Measurements from ENCODE around the gene MGST2. TPM values are rescaled to one million over a fixed set of nuclear protein-coding genes. Genes with fewer than 3 reads are reported as not detected.
A peak's percentile ranks its signal among the peaks of the same experiment; 100 is the strongest.

Gene MGST2
- total and polyA plus RNA-seq, 2 experiments from 2014 or later, result 82.4 to 97.9 TPM

DNA sequence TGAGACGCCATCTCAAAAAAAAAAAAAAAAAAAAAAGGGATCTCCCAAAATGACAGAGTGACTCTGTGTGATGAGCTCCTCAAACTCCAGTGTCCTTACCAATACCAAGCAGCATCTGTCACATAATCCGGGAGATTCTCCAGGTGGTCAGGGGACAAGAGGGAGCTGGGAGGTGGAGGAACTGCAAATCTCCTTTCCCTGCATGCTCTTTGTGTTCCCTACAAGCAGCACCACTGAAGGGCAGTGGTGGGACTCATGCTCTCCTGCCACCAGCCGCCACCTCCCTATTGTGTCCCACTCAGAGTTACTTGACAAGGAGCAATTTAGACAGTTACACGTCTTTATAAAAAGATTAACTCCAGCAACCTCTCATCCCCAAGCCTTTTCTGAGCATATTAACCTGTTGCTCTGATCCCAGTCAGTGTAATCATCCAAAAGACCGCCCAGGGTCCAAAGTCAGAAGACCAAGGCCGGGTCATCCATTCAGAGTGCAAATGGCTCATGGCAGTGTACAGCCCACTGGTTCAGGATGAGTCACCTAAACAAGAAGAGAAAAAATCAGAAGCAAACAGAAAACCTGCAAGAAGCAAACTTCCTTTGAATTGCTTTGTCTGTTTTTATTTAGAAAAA lies 23.6 kb downstream of the MGST2 start:
- WGBS (ENCODE audit: low lambda C conversion rate, missing lambda C conversion rate), result 77% methylated on average over 5 of the region's 6 CpGs
- Histone ChIP-seq H3K4me1 (ENCODE audit: insufficient read depth) (peaks cover 26% of the 10 kb centered on the region), H3K36me3 (replicated peaks; ENCODE audit: insufficient read depth, low read depth) (no peaks in the 10 kb centered on the region), H3K79me2 (peaks cover 39% of the 10 kb centered on the region), H4K20me1 (ENCODE audit: insufficient read depth, poor library complexity, severe bottlenecking) (no peaks in the 10 kb centered on the region), H3K27ac (peak overlapping the region; percentile 33), H3K9me3 (ENCODE audit: low read depth) (no peaks in the 10 kb centered on the region), H3K4me3 (no peak overlapping the region), H2AFZ (no peak overlapping the region), H3K9me2 (replicated peaks; ENCODE audit: insufficient read depth) (no peaks in the 10 kb centered on the region), H3K4me2 (peak overlapping the region; percentile 34), H3K27me3 (no peaks in the 10 kb centered on the region)
- DNase-seq (ENCODE audit: low spot score), result peak; percentile 74
- TF ChIP-seq EZH2phosphoT487 (IDR thresholded peaks at IDR 0.05; ENCODE audit: low read depth, severe bottlenecking, unreplicated experiment) (no peak), EZH2 (IDR thresholded peaks at IDR 0.05; ENCODE audit: borderline replicate concordance) (no peak)
- TF ChIP-seq, protein P1, sequence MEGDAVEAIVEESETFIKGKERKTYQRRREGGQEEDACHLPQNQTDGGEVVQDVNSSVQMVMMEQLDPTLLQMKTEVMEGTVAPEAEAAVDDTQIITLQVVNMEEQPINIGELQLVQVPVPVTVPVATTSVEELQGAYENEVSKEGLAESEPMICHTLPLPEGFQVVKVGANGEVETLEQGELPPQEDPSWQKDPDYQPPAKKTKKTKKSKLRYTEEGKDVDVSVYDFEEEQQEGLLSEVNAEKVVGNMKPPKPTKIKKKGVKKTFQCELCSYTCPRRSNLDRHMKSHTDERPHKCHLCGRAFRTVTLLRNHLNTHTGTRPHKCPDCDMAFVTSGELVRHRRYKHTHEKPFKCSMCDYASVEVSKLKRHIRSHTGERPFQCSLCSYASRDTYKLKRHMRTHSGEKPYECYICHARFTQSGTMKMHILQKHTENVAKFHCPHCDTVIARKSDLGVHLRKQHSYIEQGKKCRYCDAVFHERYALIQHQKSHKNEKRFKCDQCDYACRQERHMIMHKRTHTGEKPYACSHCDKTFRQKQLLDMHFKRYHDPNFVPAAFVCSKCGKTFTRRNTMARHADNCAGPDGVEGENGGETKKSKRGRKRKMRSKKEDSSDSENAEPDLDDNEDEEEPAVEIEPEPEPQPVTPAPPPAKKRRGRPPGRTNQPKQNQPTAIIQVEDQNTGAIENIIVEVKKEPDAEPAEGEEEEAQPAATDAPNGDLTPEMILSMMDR (IDR thresholded peaks at IDR 0.05; ENCODE audit: poor library complexity), result no peak

DNA sequence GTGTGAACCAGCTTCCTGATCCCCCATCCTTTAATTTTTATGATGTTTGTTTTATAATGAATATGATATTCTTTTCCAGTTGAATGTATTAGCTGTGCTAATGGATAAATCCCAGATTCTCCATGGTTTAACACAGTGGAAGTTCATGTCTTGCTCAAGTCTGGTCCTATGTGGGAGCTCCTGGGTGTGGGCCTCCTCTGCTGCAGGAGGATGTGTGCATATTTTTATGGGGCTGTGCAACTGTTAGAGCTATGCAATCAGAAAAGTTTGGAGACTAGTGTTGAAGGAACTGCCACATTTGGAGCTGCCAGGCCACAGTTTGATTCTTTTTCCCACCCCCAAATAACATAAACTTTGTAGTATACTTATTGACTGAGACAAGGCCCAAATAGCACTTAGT lies 24.8 kb downstream of the MGST2 start:
- no peak overlapping the region for H3K27ac ChIP-seq
- no peak for DNase-seq (ENCODE audit: low spot score)

DNA sequence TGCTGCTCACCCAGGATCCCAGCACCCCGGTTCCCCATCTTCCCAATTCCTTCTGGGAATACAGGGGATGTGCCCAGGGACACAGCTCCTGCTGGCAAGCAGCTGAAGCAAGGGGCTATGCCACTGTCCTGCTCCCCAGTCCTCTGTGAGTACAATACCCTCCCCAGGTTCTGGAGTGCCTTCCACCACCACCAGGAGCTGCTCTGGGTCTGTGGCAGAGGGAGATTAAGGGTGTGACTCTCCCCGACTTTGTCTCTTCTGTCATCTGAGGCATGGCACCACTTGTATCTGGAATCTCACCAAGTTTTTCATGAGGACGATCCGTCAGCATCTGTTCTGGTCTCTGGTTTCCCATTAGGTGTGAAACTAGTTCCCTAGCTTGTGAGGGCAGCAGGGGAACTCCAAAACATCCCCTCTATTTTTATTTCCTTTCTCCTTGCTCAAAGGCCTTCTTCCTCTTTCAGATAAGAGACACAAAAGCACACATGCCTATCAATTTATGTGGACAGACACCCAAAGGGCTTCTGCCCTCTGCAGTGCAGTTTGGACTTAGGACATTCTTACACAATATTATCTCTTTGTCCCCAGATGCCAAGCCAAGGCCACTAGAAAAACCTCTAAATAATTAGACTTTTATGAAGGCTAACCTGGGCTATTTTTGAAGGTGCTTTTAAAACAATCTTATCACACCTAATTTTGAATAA lies 26.8 kb downstream of the MGST2 start:
- Histone ChIP-seq H3K4me2 (peak overlapping the region; percentile 48), H3K9me3 (ENCODE audit: low read depth) (no peaks in the 10 kb centered on the region), H3K36me3 (replicated peaks; ENCODE audit: insufficient read depth, low read depth) (no peaks in the 10 kb centered on the region), H3K4me3 (no peak overlapping the region), H3K4me1 (ENCODE audit: insufficient read depth) (peaks cover 24% of the 10 kb centered on the region), H4K20me1 (ENCODE audit: insufficient read depth, poor library complexity, severe bottlenecking) (no peaks in the 10 kb centered on the region), H3K27me3 (no peaks in the 10 kb centered on the region), H3K79me2 (peaks cover 43% of the 10 kb centered on the region), H3K9me2 (replicated peaks; ENCODE audit: insufficient read depth) (no peaks in the 10 kb centered on the region), H3K27ac (peak overlapping the region; percentile 78), H2AFZ (no peak overlapping the region)
- TF ChIP-seq EZH2 (IDR thresholded peaks at IDR 0.05; ENCODE audit: borderline replicate concordance), result no peak
- TF ChIP-seq, protein P1 (IDR thresholded peaks at IDR 0.05; ENCODE audit: poor library complexity), result peak; percentile 21
- DNase-seq (ENCODE audit: low spot score), result peak; percentile 30
- 50% methylated on average over 4 of the region's 4 CpGs for WGBS (ENCODE audit: low lambda C conversion rate, missing lambda C conversion rate)

More for the DNA sequence above, 24.8 kb downstream of the MGST2 start:
- Histone ChIP-seq H3K27me3 (no peaks in the 10 kb centered on the region), H3K36me3 (replicated peaks; ENCODE audit: insufficient read depth, low read depth) (no peaks in the 10 kb centered on the region), H3K9me2 (replicated peaks; ENCODE audit: insufficient read depth) (no peaks in the 10 kb centered on the region), H3K79me2 (peaks cover 45% of the 10 kb centered on the region), H3K4me2 (no peak overlapping the region), H3K4me1 (ENCODE audit: insufficient read depth) (peaks cover 30% of the 10 kb centered on the region), H4K20me1 (ENCODE audit: insufficient read depth, poor library complexity, severe bottlenecking) (no peaks in the 10 kb centered on the region), H3K4me3 (no peak overlapping the region), H2AFZ (no peak overlapping the region), H3K9me3 (ENCODE audit: low read depth) (no peaks in the 10 kb centered on the region)
- TF ChIP-seq, protein P1 (IDR thresholded peaks at IDR 0.05; ENCODE audit: poor library complexity), result no peak
- TF ChIP-seq EZH2 (IDR thresholded peaks at IDR 0.05; ENCODE audit: borderline replicate concordance), result no peak

Measured in hepatocyte (in vitro differentiated cells).